SK-N-SH treated with all-trans-retinoic acid at 6 μM for 48 hours (cell line): ENCODE data around the gene ABCG4.

ENCODE experiments used
- ARNTL ChIP-seq: fragments of 450-650 bp; formaldehyde crosslinking; IDR thresholded peaks from 2 replicates; pipeline ENCODE4 v1.5.0; 2020; ENCODE audit warnings: low read depth, mild to moderate bottlenecking, moderate library complexity, borderline replicate concordance
- PATZ1 ChIP-seq: fragments of 250-450 bp; sonication (Bioruptor Pico); IDR thresholded peaks from 2 replicates; pipeline ENCODE4 v1.8.0; 2020; ENCODE audit warnings: mild to moderate bottlenecking, moderate library complexity, borderline replicate concordance
- TCF4 ChIP-seq: fragments of 250-450 bp; sonication (Bioruptor Pico); IDR thresholded peaks from 2 replicates; pipeline ENCODE4 v1.8.0; 2021; ENCODE audit warnings: mild to moderate bottlenecking, moderate library complexity, borderline replicate concordance
- ZC3H10 ChIP-seq: fragments of 250-450 bp; sonication (Bioruptor Pico); IDR thresholded peaks from 2 replicates; pipeline ENCODE4 v1.5.1; 2021; ENCODE audit warnings: mild to moderate bottlenecking, moderate library complexity
- ZNF70 ChIP-seq: fragments of 450-650 bp; formaldehyde crosslinking; IDR thresholded peaks from 2 replicates; pipeline ENCODE4 v1.5.0; 2020; ENCODE audit warnings: mild to moderate bottlenecking, moderate library complexity

GRCh38 chr11:119188887-119189286 is 40.0 kb downstream of the ABCG4 start:
- TF ChIP-seq ZNF70 (no peak), TCF4 (CRISPR knock-in tag) (no peak), PATZ1 (CRISPR knock-in tag) (no peak), ZC3H10 (CRISPR knock-in tag) (no peak), ARNTL (CRISPR knock-in tag) (no peak)
